Central memory CD8-positive, alpha-beta T cell (primary cell): ENCODE results near the gene INTS6.

Source experiments
- ATAC-seq: fragments of 150-1000 bp; cut with Tn5 transposase; replicated peaks from 2 replicates; pipeline ENCODE4 v1.10.0; 2022; ENCODE audit warnings: mild to moderate bottlenecking, moderate FRiP score, moderate number of reproducible peaks; ENCODE audit not compliant: poor library complexity, severe bottlenecking; ENCODE audit errors: extremely low read depth
- DNase-seq, 2 donors: peaks; one replicate each; pipeline ENCODE4 v3.0.0; 2021; ENCODE audit warnings: low spot score in 2 of 2
- H3K27ac Mint-ChIP-seq: one replicate; pipeline ENCODE4 v1.8.0; 2022; ENCODE audit warnings: low read depth, mild to moderate bottlenecking, moderate library complexity, mixed read lengths
- H3K27me3 Mint-ChIP-seq: one replicate; pipeline ENCODE4 v1.8.0; 2022; ENCODE audit warnings: mixed read lengths
- H3K36me3 Mint-ChIP-seq: one replicate; pipeline ENCODE4 v1.8.0; 2022; ENCODE audit warnings: mild to moderate bottlenecking, moderate library complexity, mixed read lengths; ENCODE audit not compliant: insufficient read depth
- H3K4me1 Mint-ChIP-seq: one replicate; pipeline ENCODE4 v1.8.0; 2022; ENCODE audit warnings: mixed read lengths
- H3K4me3 Mint-ChIP-seq: one replicate; pipeline ENCODE4 v1.8.0; 2022; ENCODE audit warnings: mild to moderate bottlenecking, moderate library complexity, mixed read lengths
- H3K9me3 Mint-ChIP-seq: one replicate; pipeline ENCODE4 v1.8.0; 2022; ENCODE audit warnings: mixed read lengths

The INTS6 gene

GRCh38 chr13:51332566-51333361 lies 120.1 kb downstream of the INTS6 start:
- no peaks in the 10 kb centered on the region for H3K36me3 Mint-ChIP-seq
- H3K9me3 Mint-ChIP-seq, result no peaks in the 10 kb centered on the region
- no peak overlapping the region for H3K4me3 Mint-ChIP-seq
- ATAC-seq (no peak), DNase-seq (no peak)
- H3K27me3 Mint-ChIP-seq, result no peaks in the 10 kb centered on the region
- peaks cover 17% of the 10 kb centered on the region for H3K4me1 Mint-ChIP-seq
- H3K27ac Mint-ChIP-seq, result no peak overlapping the region

GRCh38 chr13:51331354-51331861 lies 121.4 kb downstream of the INTS6 start:
- Mint-ChIP-seq H3K9me3 (no peaks in the 10 kb centered on the region), H3K27me3 (no peaks in the 10 kb centered on the region), H3K4me1 (peaks cover 17% of the 10 kb centered on the region), H3K27ac (no peak overlapping the region), H3K4me3 (no peak overlapping the region), H3K36me3 (no peaks in the 10 kb centered on the region)
- DNase-seq, result no peak
- ATAC-seq, result no peak

- Mint-ChIP-seq H3K4me1 (peaks cover 17% of the 10 kb centered on the region), H3K36me3 (no peaks in the 10 kb centered on the region), H3K9me3 (no peaks in the 10 kb centered on the region), H3K27me3 (no peaks in the 10 kb centered on the region), H3K4me3 (no peak overlapping the region), H3K27ac (no peak overlapping the region)
- DNase-seq (no peak), ATAC-seq (no peak)
These were observed 122.0 kb downstream of the INTS6 start for GRCh38 chr13:51330791-51331190.

- H3K27me3 Mint-ChIP-seq, result no peaks in the 10 kb centered on the region
- no peak overlapping the region for H3K4me3 Mint-ChIP-seq
- no peak for DNase-seq
- H3K27ac Mint-ChIP-seq, result no peak overlapping the region
- ATAC-seq, result no peak
- H3K9me3 Mint-ChIP-seq, result no peaks in the 10 kb centered on the region
- H3K4me1 Mint-ChIP-seq, result peaks cover 17% of the 10 kb centered on the region
- no peaks in the 10 kb centered on the region for H3K36me3 Mint-ChIP-seq
These were observed 123.2 kb downstream of the INTS6 start for GRCh38 chr13:51329606-51330005.

GRCh38 chr13:51328488-51328887 lies 124.3 kb downstream of the INTS6 start:
- Mint-ChIP-seq H3K27me3 (no peaks in the 10 kb centered on the region), H3K36me3 (peaks cover 2% of the 10 kb centered on the region), H3K4me1 (peaks cover 17% of the 10 kb centered on the region), H3K4me3 (no peak overlapping the region), H3K27ac (no peak overlapping the region), H3K9me3 (no peaks in the 10 kb centered on the region)
- DNase-seq, result no peak
- ATAC-seq, result no peak

- H3K9me3 Mint-ChIP-seq, result no peaks in the 10 kb centered on the region
- peaks cover 2% of the 10 kb centered on the region for H3K36me3 Mint-ChIP-seq
- no peak overlapping the region for H3K27ac Mint-ChIP-seq
- no peak for ATAC-seq
- peaks cover 15% of the 10 kb centered on the region for H3K4me1 Mint-ChIP-seq
- no peaks in the 10 kb centered on the region for H3K27me3 Mint-ChIP-seq
- no peak for DNase-seq
- no peak overlapping the region for H3K4me3 Mint-ChIP-seq
These were observed 124.9 kb downstream of the INTS6 start for GRCh38 chr13:51327961-51328360.

- no peak overlapping the region for H3K4me3 Mint-ChIP-seq
- ATAC-seq (no peak), DNase-seq (no peak)
- H3K36me3 Mint-ChIP-seq, result peaks cover 2% of the 10 kb centered on the region
- peaks cover 11% of the 10 kb centered on the region for H3K4me1 Mint-ChIP-seq
- no peaks in the 10 kb centered on the region for H3K9me3 Mint-ChIP-seq
- H3K27ac Mint-ChIP-seq, result no peak overlapping the region
- H3K27me3 Mint-ChIP-seq, result no peaks in the 10 kb centered on the region
These were observed 126.1 kb downstream of the INTS6 start for GRCh38 chr13:51326777-51327176.

GRCh38 chr13:51325837-51326236 lies 127.0 kb downstream of the INTS6 start:
- Mint-ChIP-seq H3K4me3 (no peak overlapping the region), H3K27ac (no peak overlapping the region), H3K4me1 (peaks cover 3% of the 10 kb centered on the region), H3K9me3 (no peaks in the 10 kb centered on the region), H3K27me3 (no peaks in the 10 kb centered on the region), H3K36me3 (peaks cover 2% of the 10 kb centered on the region)
- ATAC-seq (no peak), DNase-seq (no peak)

GRCh38 chr13:51324714-51325420 lies 128.0 kb downstream of the INTS6 start:
- ATAC-seq (no peak), DNase-seq (no peak)
- Mint-ChIP-seq H3K9me3 (no peaks in the 10 kb centered on the region), H3K4me1 (no peaks in the 10 kb centered on the region), H3K27ac (no peak overlapping the region), H3K4me3 (no peak overlapping the region), H3K27me3 (no peaks in the 10 kb centered on the region), H3K36me3 (peaks cover 2% of the 10 kb centered on the region)

GRCh38 chr13:51323824-51324511 lies 128.9 kb downstream of the INTS6 start:
- Mint-ChIP-seq H3K9me3 (no peaks in the 10 kb centered on the region), H3K36me3 (peaks cover 2% of the 10 kb centered on the region)
- ATAC-seq, result no peak

GRCh38 chr13:51322826-51323225 lies 130.0 kb downstream of the INTS6 start:
- DNase-seq, result no peak
- no peaks in the 10 kb centered on the region for H3K27me3 Mint-ChIP-seq
- H3K4me1 Mint-ChIP-seq, result no peaks in the 10 kb centered on the region
- no peaks in the 10 kb centered on the region for H3K9me3 Mint-ChIP-seq
- no peak overlapping the region for H3K27ac Mint-ChIP-seq
- peaks cover 2% of the 10 kb centered on the region for H3K36me3 Mint-ChIP-seq
- ATAC-seq, result no peak
- no peak overlapping the region for H3K4me3 Mint-ChIP-seq

More at GRCh38 chr13:51323824-51324511, 128.9 kb downstream of the INTS6 start:
- H3K4me3 Mint-ChIP-seq, result no peak overlapping the region
- H3K27ac Mint-ChIP-seq, result no peak overlapping the region
- H3K27me3 Mint-ChIP-seq, result no peaks in the 10 kb centered on the region
- H3K4me1 Mint-ChIP-seq, result no peaks in the 10 kb centered on the region
- DNase-seq, result no peak

GRCh38 chr13:51321836-51322235 lies 131.0 kb downstream of the INTS6 start:
- ATAC-seq, result no peak
- no peaks in the 10 kb centered on the region for H3K4me1 Mint-ChIP-seq

More at GRCh38 chr13:51321836-51322235, 131.0 kb downstream of the INTS6 start:
- Mint-ChIP-seq H3K27ac (no peak overlapping the region), H3K4me3 (no peak overlapping the region), H3K9me3 (no peaks in the 10 kb centered on the region), H3K36me3 (peaks cover 2% of the 10 kb centered on the region), H3K27me3 (no peaks in the 10 kb centered on the region)
- no peak for DNase-seq
